Activated T-cell treated with anti-CD3 and anti-CD28 coated beads, Interleukin-2, amount 50 U/mL, for 4 hours (primary cell): Measurements from ENCODE around the gene BACH2. TPM values are rescaled to one million over a fixed set of nuclear protein-coding genes. Genes with fewer than 3 reads are reported as not detected.

ENCODE experiments used
- ATAC-seq, 2 donors: fragments of 200-7000 bp; cut with Tn5 transposase; one replicate each; pipeline ENCODE4 v1.10.0; 2021
- DNase-seq: peaks from one replicate; pipeline ENCODE4 v3.0.0-alpha.2; 2020
- H3K27me3 Mint-ChIP-seq: one replicate; pipeline ENCODE4 v1.8.0; 2021; ENCODE audit warnings: low read depth, mixed read lengths
- H3K36me3 Mint-ChIP-seq: one replicate; pipeline ENCODE4 v1.8.0; 2022; ENCODE audit warnings: mixed read lengths; ENCODE audit not compliant: insufficient read depth
- H3K4me1 Mint-ChIP-seq: one replicate; pipeline ENCODE4 v1.8.0; 2021; ENCODE audit warnings: low read depth, mixed read lengths
- H3K4me3 Mint-ChIP-seq: one replicate; pipeline ENCODE4 v1.8.0; 2021; ENCODE audit warnings: mild to moderate bottlenecking, moderate library complexity, mixed read lengths
- H3K9me3 Mint-ChIP-seq: one replicate; pipeline ENCODE4 v1.8.0; 2021; ENCODE audit warnings: mixed read lengths
- total RNA-seq, 3 donors: library from RNA; stranded (reverse); gene quantifications; one replicate each; pipeline ENCODE4 v1.2.1, GENCODE V29; 2021

Gene BACH2
- total RNA-seq, 3 donors from 2014 or later = 96.5 to 118 (median 111) TPM

DNA sequence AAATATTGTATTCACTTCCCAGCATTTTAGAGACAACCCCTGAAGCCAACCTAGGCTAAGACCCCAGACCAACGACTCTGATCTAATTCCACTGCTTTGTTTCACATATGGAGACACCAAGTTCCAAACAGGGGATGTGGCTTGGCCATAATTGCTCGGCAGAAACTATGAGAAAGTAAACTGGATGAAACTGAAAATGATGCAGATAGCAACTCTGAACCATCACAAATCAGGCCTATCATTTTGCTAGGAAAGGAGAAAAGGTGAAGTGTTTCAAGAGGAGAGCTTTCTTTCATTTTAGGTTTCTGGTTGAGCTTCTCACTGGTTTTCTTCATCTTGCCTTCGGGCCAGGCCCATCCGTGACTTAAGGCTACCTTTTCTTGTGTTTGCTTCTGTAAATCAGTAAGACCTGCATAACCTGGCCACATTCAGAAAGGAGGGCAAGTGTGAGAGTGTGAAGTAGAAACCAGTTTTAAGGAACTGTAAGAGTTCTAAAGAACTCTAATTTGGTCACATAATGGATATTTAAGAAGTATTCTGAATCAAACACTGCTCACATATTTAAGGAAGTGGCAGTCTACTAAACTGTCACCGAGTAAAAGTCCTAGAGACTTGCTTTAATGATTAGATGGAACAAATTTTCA, 105.8 kb downstream of the BACH2 start:
- ATAC-seq (peak; percentile 41 to 57), DNase-seq (no peak)
- Mint-ChIP-seq H3K4me1 (peaks cover 87% of the 10 kb centered on the region), H3K4me3 (peak overlapping the region; percentile 55), H3K9me3 (no peaks in the 10 kb centered on the region), H3K27me3 (no peaks in the 10 kb centered on the region), H3K36me3 (peaks cover 19% of the 10 kb centered on the region)

DNA sequence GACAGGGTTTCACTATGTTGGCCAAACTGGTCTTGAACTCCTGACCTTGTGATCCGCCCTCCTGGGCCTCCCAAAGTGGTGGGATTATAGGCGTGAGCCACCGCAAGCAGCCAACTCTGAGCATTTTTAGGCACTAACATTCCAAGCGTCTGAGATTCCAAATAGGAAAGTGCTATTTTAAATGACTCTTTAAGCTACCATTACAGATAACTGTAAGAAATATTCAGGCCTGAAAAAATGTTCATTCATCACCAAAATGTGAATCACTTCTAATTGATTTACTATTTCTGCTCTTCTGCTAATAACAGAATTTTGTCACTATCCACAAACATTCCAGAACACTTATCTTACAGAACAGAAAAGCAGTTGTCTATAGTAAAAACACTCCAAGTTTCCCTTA, 106.5 kb downstream of the BACH2 start:
- Mint-ChIP-seq H3K4me3 (no peak overlapping the region), H3K36me3 (peaks cover 15% of the 10 kb centered on the region), H3K4me1 (peaks cover 84% of the 10 kb centered on the region), H3K9me3 (no peaks in the 10 kb centered on the region), H3K27me3 (no peaks in the 10 kb centered on the region)
- no peak for DNase-seq
- ATAC-seq = no peak

DNA sequence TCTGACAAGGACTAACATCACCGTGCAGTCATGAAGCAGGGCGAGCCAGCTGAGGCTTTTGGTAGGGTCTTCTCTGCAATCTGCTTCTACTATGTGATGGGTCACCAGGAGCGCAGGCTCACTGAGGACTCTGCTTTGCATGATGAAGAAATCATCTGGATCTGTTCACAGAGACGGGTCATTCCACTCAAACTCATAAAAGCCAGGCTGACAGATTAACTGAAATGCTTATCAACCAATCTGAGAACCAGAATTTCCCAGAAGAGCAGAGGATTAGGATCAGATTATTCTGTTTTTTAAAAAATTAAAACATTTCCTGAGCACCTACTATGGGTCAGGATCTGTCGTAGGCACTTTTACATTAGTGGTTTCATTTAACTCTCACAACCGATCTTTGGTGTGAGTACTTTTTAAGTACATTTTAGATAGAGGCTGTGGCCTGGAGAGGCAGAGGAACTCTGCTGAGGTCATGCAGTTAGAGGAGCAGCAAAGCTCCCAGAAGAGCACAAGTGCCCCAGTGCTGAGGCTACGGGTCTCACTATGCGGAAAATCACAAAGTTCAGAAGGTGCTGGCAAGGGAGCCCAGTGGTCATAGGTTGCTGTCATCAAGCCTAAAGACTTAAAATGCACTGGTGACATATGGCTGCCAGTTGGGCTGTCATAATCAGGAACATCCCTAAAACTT, 109.1 kb downstream of the BACH2 start:
- Mint-ChIP-seq H3K4me3 (peak overlapping the region; percentile 49), H3K27me3 (no peaks in the 10 kb centered on the region), H3K36me3 (peaks cover 17% of the 10 kb centered on the region), H3K9me3 (no peaks in the 10 kb centered on the region), H3K4me1 (peaks cover 81% of the 10 kb centered on the region)
- peak; percentile 24 to 26 for ATAC-seq
- no peak for DNase-seq

DNA sequence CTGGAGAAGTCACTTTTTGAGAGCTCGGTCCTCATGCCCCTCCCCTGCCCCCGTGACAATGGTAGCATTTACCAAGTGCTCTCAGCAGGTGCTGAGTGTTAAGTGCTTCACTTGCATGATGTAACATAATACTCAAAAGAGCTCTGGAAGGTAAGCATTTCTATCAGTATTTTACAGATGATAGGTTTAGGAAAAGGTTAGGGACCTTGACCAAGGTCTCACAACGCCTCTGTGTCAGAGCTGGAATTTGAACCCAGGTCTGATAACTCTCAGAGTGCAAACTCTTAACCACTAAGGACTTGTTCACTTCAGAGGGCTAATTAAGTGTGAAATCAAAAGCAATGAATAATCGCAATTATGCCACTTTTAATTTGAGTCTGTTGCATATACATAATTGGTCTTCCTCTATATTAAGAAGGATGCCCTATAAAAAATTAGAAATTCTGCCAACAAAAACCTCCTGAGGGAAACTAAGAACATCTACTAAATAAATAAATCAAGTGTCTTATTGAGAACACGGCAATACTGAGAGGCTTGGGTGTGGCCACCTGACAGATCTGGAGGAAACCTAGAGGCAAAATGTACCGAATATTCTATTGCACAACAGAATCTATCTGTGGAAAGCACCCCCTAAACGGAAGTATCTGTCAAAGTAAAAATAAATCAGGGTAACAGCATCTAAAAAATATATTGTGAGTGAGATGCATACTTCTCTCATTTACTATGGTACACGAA, 109.8 kb downstream of the BACH2 start:
- ATAC-seq (peak in 1 of 2 donors; percentile 12), DNase-seq (no peak)
- no peaks in the 10 kb centered on the region for H3K9me3 Mint-ChIP-seq
- H3K4me1 Mint-ChIP-seq = peaks cover 82% of the 10 kb centered on the region
- no peaks in the 10 kb centered on the region for H3K27me3 Mint-ChIP-seq
- peak overlapping the region; percentile 49 for H3K4me3 Mint-ChIP-seq
- H3K36me3 Mint-ChIP-seq = peaks cover 24% of the 10 kb centered on the region

DNA sequence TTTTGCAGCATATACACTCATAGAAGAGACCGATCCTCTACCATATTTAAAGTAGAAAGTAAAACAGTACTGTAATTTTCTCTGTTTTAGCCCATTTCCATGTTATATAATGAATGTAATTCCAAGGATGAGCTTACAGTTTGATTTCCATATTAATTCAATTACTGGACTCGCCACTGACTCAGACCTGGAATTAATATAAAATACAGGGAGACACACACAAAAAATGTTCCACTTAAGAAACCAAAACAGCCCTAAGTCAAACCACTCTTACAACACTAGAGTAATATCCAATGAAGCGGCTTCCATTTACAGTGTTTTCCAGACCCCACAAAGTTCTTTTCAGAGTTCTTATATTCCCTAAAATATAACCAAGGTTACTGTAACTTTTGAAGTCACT, 110.6 kb downstream of the BACH2 start:
- Mint-ChIP-seq H3K4me1 (peaks cover 81% of the 10 kb centered on the region), H3K9me3 (no peaks in the 10 kb centered on the region), H3K27me3 (no peaks in the 10 kb centered on the region), H3K4me3 (no peak overlapping the region), H3K36me3 (peaks cover 26% of the 10 kb centered on the region)
- no peak for DNase-seq
- no peak for ATAC-seq

DNA sequence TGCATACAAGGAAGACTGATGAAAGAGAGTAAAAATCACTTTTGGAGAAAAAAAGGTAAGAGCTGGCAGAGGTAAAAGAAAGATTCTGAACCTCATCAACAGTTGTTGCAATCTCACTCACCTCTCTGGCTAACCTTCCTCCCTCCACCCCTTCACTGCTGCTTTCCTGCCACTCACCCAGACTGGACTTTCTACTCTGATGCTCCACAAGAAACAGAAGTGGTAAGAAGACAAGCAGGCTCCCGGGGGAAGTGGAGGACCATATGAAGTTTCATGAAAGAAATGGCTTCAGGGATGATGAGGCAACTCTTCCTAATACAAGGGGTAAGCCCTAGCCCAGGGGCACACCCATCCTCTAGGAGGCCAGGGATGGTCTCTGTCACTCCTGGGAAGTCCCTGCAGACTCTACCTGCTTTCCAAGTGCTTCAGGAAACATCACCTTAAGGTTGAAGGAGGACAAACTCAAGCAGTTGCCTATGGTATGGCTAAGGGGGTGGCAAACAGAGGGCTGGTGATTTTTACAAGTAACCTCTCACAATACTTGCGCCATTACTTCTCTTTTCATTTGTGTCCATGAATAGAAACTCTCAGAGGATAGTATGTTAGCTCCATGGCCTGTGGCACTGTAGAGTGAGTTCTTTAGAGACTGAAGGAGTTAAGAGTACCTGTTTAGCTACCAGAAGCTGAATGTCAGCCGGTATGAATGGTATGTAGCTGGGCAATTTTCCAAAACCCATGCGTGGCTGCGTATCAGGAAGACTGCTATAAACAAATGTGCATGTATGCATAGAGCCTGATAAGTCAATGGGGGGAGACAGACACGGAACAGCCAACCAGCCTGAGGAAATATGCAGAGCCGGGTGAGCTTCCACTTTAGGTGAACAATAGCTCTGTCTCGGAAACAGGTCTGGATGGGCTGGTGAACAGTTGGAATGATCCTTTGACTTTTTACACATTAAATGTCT, 112.0 kb downstream of the BACH2 start:
- no peaks in the 10 kb centered on the region for H3K27me3 Mint-ChIP-seq
- peaks cover 70% of the 10 kb centered on the region for H3K4me1 Mint-ChIP-seq
- H3K4me3 Mint-ChIP-seq = no peak overlapping the region
- no peaks in the 10 kb centered on the region for H3K9me3 Mint-ChIP-seq
- peaks cover 22% of the 10 kb centered on the region for H3K36me3 Mint-ChIP-seq
- DNase-seq = no peak
- ATAC-seq = no peak

DNA sequence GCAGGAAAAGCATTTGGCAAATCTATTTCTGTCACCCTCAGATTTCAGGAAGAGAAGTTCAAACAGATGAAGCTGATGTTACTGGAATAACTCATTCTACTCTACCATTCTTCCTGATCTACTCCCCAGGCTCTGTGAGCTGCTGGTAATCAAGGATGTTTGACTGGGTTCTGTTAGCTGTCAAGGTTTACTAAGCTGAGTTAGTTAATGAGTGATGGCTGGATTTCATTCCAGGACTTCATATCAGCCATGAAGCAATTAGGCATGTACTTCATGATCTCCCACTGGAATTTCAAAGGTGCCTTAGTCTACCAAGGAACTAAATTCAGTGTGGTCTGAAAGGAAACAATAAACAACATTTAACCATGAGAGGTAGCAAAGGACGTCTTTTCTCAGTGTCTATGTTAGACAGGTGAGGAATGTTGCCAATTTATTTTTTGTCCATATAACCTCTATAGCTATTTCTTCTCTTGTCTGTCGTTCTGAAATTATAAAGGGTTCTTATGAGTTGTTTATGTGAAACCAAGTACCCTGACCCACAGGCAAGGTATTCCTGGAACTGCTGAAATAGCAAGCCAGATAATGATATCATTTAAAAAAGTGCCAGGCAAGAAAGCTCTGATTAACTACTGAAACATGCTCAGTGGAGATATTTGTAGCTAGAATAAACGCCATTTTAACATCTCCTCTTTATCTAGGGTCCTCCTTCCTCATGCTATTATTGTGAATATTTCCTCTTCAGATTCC, 112.9 kb downstream of the BACH2 start:
- no peak for ATAC-seq
- Mint-ChIP-seq H3K4me1 (peaks cover 72% of the 10 kb centered on the region), H3K36me3 (peaks cover 22% of the 10 kb centered on the region), H3K27me3 (no peaks in the 10 kb centered on the region), H3K4me3 (no peak overlapping the region), H3K9me3 (no peaks in the 10 kb centered on the region)
- DNase-seq = no peak

DNA sequence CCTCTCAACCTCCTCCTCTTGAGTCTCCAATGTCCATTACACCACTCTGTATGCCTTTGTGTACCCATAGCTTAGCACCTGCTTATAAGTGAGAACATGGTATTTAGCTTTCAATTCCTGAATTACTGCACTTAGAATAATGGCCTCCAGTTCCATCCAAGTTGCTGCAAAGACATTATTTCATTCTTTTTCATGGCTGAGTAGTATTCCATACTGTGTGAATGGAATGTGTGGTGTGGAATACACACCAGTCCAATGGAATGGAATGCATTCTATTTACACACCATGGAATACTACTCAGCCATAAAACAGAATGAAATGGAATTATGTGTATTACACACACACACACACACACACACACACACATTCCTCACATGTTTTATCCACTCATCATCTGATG, 116.1 kb downstream of the BACH2 start:
- ATAC-seq = no peak
- Mint-ChIP-seq H3K4me3 (no peak overlapping the region), H3K36me3 (peaks cover 22% of the 10 kb centered on the region), H3K9me3 (no peaks in the 10 kb centered on the region), H3K27me3 (no peaks in the 10 kb centered on the region), H3K4me1 (peaks cover 77% of the 10 kb centered on the region)
- no peak for DNase-seq

DNA sequence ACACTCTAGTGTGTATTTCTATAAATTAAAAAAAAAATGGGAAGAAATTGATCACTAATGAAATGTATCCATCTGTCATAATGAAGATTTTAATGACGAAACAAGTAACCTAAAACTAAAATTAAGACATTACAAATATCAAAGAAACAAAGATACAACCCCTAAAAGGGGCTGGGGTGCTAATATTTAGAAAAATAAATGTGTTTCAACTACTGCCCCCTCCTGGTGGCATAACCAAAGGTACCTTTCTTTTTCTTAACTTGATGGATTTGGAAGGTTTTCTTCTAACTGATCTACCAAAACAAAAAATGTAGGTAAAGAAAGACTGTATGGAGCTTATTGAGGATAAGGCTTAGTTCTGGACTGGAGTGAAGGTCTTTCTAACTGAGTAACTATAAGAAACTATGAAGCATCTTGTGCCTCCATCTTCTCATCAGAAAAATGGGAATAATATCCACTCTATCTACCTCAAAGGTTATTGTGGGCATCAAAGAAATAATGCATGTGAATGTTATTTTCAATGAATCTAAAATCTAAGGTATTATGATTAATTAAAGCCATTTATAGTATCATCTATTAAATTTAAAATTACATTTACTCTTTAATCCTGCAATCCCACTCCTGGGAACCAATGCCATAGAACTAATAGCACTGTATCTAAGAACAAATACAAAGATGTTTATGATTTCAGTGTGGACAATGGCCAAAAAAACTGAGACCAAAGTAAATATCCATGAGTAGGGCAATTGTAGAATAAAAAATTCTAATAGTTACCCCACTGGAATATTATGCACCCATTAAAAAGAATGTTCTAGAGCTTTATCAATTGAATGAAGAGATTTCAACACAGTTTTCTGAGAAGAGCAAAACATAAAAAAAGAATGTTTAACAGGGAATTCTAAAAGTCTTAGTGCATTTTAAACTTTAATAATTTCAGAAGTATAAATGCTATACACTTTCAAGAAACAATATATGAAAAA, 117.2 kb downstream of the BACH2 start:
- Mint-ChIP-seq H3K27me3 (no peaks in the 10 kb centered on the region), H3K4me3 (no peak overlapping the region), H3K4me1 (peaks cover 80% of the 10 kb centered on the region), H3K36me3 (peaks cover 19% of the 10 kb centered on the region), H3K9me3 (no peaks in the 10 kb centered on the region)
- DNase-seq (no peak), ATAC-seq (no peak)

DNA sequence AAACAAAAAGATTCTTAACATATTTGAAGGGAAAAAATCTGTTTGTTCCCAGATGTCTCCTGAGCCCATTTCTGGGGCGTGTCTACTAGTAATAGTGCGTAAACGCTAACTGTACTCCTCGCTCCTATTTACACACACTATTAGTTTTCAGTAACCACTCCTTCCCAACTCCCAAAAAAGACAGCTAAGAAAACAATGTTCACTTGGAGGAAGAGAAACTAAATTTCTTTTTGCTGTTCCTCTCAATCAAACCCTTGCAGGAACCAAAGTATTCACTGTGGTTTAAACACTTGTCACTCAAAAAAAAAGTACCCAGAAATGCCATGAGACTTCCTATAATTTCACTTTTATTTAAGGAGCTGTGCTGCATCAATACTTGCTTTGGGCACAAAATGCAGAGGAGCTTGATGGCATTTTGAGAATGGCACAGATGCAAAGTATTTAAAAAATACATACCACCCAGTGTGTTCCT, 118.2 kb downstream of the BACH2 start:
- no peaks in the 10 kb centered on the region for H3K9me3 Mint-ChIP-seq
- ATAC-seq (no peak), DNase-seq (no peak)
- H3K36me3 Mint-ChIP-seq = peaks cover 14% of the 10 kb centered on the region
- peaks cover 75% of the 10 kb centered on the region for H3K4me1 Mint-ChIP-seq
- H3K27me3 Mint-ChIP-seq = no peaks in the 10 kb centered on the region
- peak overlapping the region; percentile 37 for H3K4me3 Mint-ChIP-seq

DNA sequence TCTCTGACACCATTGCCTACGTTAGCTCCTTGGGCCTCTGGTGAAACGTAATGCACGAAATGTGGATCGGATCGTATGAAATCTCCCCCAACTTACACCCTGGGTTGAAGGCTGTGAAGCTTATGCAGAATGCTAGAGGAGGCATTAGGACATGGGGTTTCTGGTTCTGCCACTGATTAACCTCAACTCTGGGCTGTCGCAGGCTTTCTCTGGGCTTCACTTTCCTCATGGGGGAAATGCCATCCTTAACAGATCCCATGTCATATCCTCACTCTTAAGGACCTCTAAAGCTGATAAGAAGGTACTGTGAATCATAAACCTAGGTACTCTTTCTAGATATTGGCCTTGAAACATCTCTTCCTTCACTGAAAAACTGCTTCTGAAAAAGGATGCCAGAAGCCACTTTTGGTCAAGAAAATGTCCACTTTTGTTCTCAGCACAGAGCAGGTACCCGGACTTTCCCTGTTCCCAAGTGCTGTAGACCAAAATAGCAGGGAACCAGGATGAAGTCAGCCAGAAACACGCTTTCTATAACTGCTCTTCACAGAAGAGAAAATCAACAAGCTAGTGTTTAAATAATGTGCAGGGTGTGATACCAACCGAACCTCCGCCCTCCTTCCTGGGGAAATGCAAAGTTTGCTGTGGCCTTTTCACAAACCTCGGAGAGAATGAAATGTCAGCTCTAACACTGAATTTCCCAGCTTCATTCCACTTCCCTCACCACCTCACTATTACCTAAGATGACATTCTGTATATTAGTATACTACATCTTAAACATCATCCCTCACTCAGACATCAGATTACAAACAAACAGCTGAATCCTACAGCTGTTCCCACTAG, 118.9 kb downstream of the BACH2 start:
- Mint-ChIP-seq H3K9me3 (no peaks in the 10 kb centered on the region), H3K4me1 (peaks cover 76% of the 10 kb centered on the region), H3K27me3 (no peaks in the 10 kb centered on the region), H3K36me3 (peaks cover 12% of the 10 kb centered on the region), H3K4me3 (peak overlapping the region; percentile 37)
- ATAC-seq (no peak), DNase-seq (no peak)
